Activated CD4-positive, alpha-beta T cell treated with anti-CD3 and anti-CD28 coated beads for 1 hour (primary cell): ENCODE results near the gene FRMD8.
"Not testable (repeated sequence)": the region's sequence is repeated elsewhere in the genome, so short reads cannot be mapped to it uniquely, and the experiment has no call there.

Source experiments
- DNase-seq: peaks from one replicate; pipeline ENCODE4 v3.0.0-alpha.2; 2020

Gene FRMD8

GRCh38 chr11:65395961-65396530 is 9.6 kb downstream of the FRMD8 start:
- DNase-seq: no peak

GRCh38 chr11:65396769-65397745 is 10.6 kb downstream of the FRMD8 start:
- DNase-seq: no peak

GRCh38 chr11:65398362-65398910 is 12.0 kb downstream of the FRMD8 start:
- DNase-seq: no peak

GRCh38 chr11:65399249-65399648 is 12.8 kb downstream of the FRMD8 start:
- DNase-seq: no peak

- no peak for DNase-seq
Observed at GRCh38 chr11:65399845-65400244, 13.4 kb downstream of the FRMD8 start.

- no peak for DNase-seq
Observed at GRCh38 chr11:65400307-65401072, 14.1 kb downstream of the FRMD8 start.

GRCh38 chr11:65401073-65401802 is 14.8 kb downstream of the FRMD8 start:
- DNase-seq: no peak

- DNase-seq: no peak
Observed at GRCh38 chr11:65401803-65402248, 15.4 kb downstream of the FRMD8 start.

GRCh38 chr11:65402790-65403189 is 16.4 kb downstream of the FRMD8 start:
- no peak for DNase-seq

- no peak for DNase-seq
Observed at GRCh38 chr11:65403607-65404121, 17.2 kb downstream of the FRMD8 start.

GRCh38 chr11:65404210-65404609 is 17.8 kb downstream of the FRMD8 start:
- DNase-seq: no peak

GRCh38 chr11:65404638-65405339 is 18.4 kb downstream of the FRMD8 start:
- no peak for DNase-seq

- DNase-seq: no peak
Observed at GRCh38 chr11:65410936-65411680, 24.7 kb downstream of the FRMD8 start.

- DNase-seq: no peak
Observed at GRCh38 chr11:65411681-65412070, 25.2 kb downstream of the FRMD8 start.

- DNase-seq: no peak
Observed at GRCh38 chr11:65412271-65413076, 26.0 kb downstream of the FRMD8 start.

GRCh38 chr11:65413077-65413664 is 26.7 kb downstream of the FRMD8 start:
- DNase-seq: not testable (repeated sequence)

- DNase-seq: no peak
Observed at GRCh38 chr11:65414776-65415498, 28.5 kb downstream of the FRMD8 start.

- peak; percentile 5 for DNase-seq
Observed at GRCh38 chr11:65415499-65416340, 29.3 kb downstream of the FRMD8 start.
